H9 (cell line): ENCODE data around the gene RBM33. TPM values are rescaled to one million over a fixed set of nuclear protein-coding genes. Genes with fewer than 3 reads are reported as not detected.

Experiments used
- DNase-seq: peaks from one replicate; pipeline ENCODE4 v3.0.0-alpha.2; 2017
- H2AFZ ChIP-seq: one replicate; pipeline ENCODE4 v1.6.1; 2013; ENCODE audit warnings: mild to moderate bottlenecking, low read length, control low read depth, moderate library complexity
- H2AK5ac ChIP-seq: 2 replicates; pipeline ENCODE4 v1.6.1; 2013; ENCODE audit warnings: low read length, control low read depth, mixed read lengths; ENCODE audit not compliant: insufficient read length
- H2BK120ac ChIP-seq: one replicate; pipeline ENCODE4 v1.6.1; 2013; ENCODE audit warnings: low read depth, mild to moderate bottlenecking, low read length, control low read depth, inconsistent platforms; ENCODE audit not compliant: poor library complexity, severe bottlenecking
- H2BK12ac ChIP-seq: 2 replicates; pipeline ENCODE4 v1.6.1; 2013; ENCODE audit warnings: low read length, control low read depth, mixed read lengths, low read depth; ENCODE audit not compliant: insufficient read length
- H2BK15ac ChIP-seq: 2 replicates; pipeline ENCODE4 v1.6.1; 2013; ENCODE audit warnings: low read depth, low read length, control low read depth
- H2BK20ac ChIP-seq: one replicate; pipeline ENCODE4 v1.6.1; 2013; ENCODE audit warnings: low read depth, mild to moderate bottlenecking, low read length, control low read depth, inconsistent platforms; ENCODE audit not compliant: poor library complexity, severe bottlenecking
- H2BK5ac ChIP-seq: 2 replicates; pipeline ENCODE4 v1.6.1; 2013; ENCODE audit warnings: low read length, control low read depth, mixed read lengths; ENCODE audit not compliant: insufficient read length
- H3K14ac ChIP-seq: 2 replicates; pipeline ENCODE4 v1.6.1; 2013; ENCODE audit warnings: low read length, control low read depth; ENCODE audit not compliant: insufficient read depth
- H3K18ac ChIP-seq: 2 replicates; pipeline ENCODE4 v1.6.1; 2013; ENCODE audit warnings: low read depth, mild to moderate bottlenecking, mixed read lengths, low read length, control low read depth; ENCODE audit not compliant: insufficient read length
- H3K23ac ChIP-seq: 2 replicates; pipeline ENCODE4 v1.6.1; 2013; ENCODE audit warnings: low read length, control low read depth, mixed read lengths, low read depth; ENCODE audit not compliant: insufficient read length
- H3K23me2 ChIP-seq: 2 replicates; pipeline ENCODE4 v1.6.1; 2013; ENCODE audit warnings: low read depth, mild to moderate bottlenecking, mixed read lengths, low read length, control low read depth; ENCODE audit not compliant: insufficient read length, poor library complexity, severe bottlenecking
- H3K27ac ChIP-seq: 2 replicates; pipeline ENCODE4 v1.5.1; 2013; ENCODE audit warnings: low read length, control low read depth, mixed read lengths, low read depth; ENCODE audit not compliant: insufficient read length
- H3K27me3 ChIP-seq: 2 replicates; pipeline ENCODE4 v1.6.1; 2013; ENCODE audit warnings: low read length, control low read depth, inconsistent platforms; ENCODE audit not compliant: insufficient read depth
- H3K4ac ChIP-seq: 2 replicates; pipeline ENCODE4 v1.6.1; 2013; ENCODE audit warnings: low read depth, mild to moderate bottlenecking, control low read depth, inconsistent platforms, low read length, moderate library complexity
- H3K4me1 ChIP-seq: 2 replicates; pipeline ENCODE4 v1.6.1; 2013; ENCODE audit warnings: low read length, control low read depth, inconsistent platforms; ENCODE audit not compliant: insufficient read depth
- H3K4me2 ChIP-seq: 2 replicates; pipeline ENCODE4 v1.6.1; 2013; ENCODE audit warnings: low read length, control low read depth, mixed read lengths; ENCODE audit not compliant: insufficient read length, insufficient read depth
- H3K56ac ChIP-seq: 2 replicates; pipeline ENCODE4 v1.6.1; 2013; ENCODE audit warnings: low read depth, mild to moderate bottlenecking, mixed read lengths, low read length, control low read depth; ENCODE audit not compliant: insufficient read length
- H3K79me1 ChIP-seq: 2 replicates; pipeline ENCODE4 v1.6.1; 2013; ENCODE audit warnings: low read depth, mild to moderate bottlenecking, moderate library complexity, low read length, control low read depth, inconsistent platforms; ENCODE audit not compliant: insufficient read depth, poor library complexity, severe bottlenecking
- H3K79me2 ChIP-seq: 2 replicates; pipeline ENCODE4 v1.6.1; 2013; ENCODE audit warnings: low read length, control low read depth, inconsistent platforms; ENCODE audit not compliant: insufficient read depth
- H3K9ac ChIP-seq: 2 replicates; pipeline ENCODE4 v1.6.1; 2013; ENCODE audit warnings: low read length, control low read depth, mixed read lengths; ENCODE audit not compliant: insufficient read length; ENCODE audit errors: extremely low read depth
- H3K9me3 ChIP-seq: one replicate; pipeline ENCODE4 v1.6.1; 2013; ENCODE audit warnings: low read depth, low read length, inconsistent platforms; ENCODE audit not compliant: control insufficient read depth
- H3T11ph ChIP-seq: one replicate; pipeline ENCODE4 v1.6.1; 2013; ENCODE audit warnings: mild to moderate bottlenecking, low read length, control low read depth, inconsistent platforms
- H4K20me1 ChIP-seq: one replicate; pipeline ENCODE4 v1.6.1; 2013; ENCODE audit not compliant: control insufficient read depth, insufficient read length, insufficient read depth
- H4K5ac ChIP-seq: 2 replicates; pipeline ENCODE4 v1.6.1; 2013; ENCODE audit warnings: low read depth, mild to moderate bottlenecking, mixed read lengths, low read length, control low read depth; ENCODE audit not compliant: insufficient read length
- H4K8ac ChIP-seq: replicated peaks from 2 replicates; pipeline ENCODE4 v1.6.1; 2013; ENCODE audit warnings: low read length, control low read depth, mixed read lengths, low read depth; ENCODE audit not compliant: insufficient read length
- H4K91ac ChIP-seq: 2 replicates; pipeline ENCODE4 v1.6.1; 2013; ENCODE audit warnings: low read depth, mild to moderate bottlenecking, moderate library complexity, mixed read lengths, low read length, control low read depth; ENCODE audit not compliant: insufficient read length
- H3K27ac Mint-ChIP-seq, 3 experiments: 2 replicates in 2 of 3; 3 replicates in 1 of 3; pipeline ENCODE4 v1.8.0; 2020 to 2021; ENCODE audit warnings: mixed read lengths in 3 of 3, mild to moderate bottlenecking in 1 of 3, moderate library complexity in 1 of 3
- H3K27me3 Mint-ChIP-seq: 2 replicates; pipeline ENCODE4 v1.8.0; 2021; ENCODE audit warnings: low read depth, mild to moderate bottlenecking, moderate library complexity, mixed read lengths
- H3K36me3 Mint-ChIP-seq, 3 experiments: 2 replicates in 2 of 3; 3 replicates in 1 of 3; pipeline ENCODE4 v1.8.0; 2020 to 2021; ENCODE audit warnings: low read depth in 3 of 3, mixed read lengths in 3 of 3; ENCODE audit not compliant: insufficient read depth in 1 of 3
- H3K4me1 Mint-ChIP-seq, 2 experiments: 2 replicates each; pipeline ENCODE4 v1.8.0; 2020; ENCODE audit warnings: mixed read lengths in 2 of 2
- H3K4me3 Mint-ChIP-seq, 2 experiments: 2 replicates in 1 of 2; 3 replicates in 1 of 2; pipeline ENCODE4 v1.8.0; 2020 to 2021; ENCODE audit warnings: mild to moderate bottlenecking in 2 of 2, mixed read lengths in 2 of 2, moderate library complexity in 1 of 2
- H3K9me3 Mint-ChIP-seq, 2 experiments: 2 replicates in 1 of 2; 3 replicates in 1 of 2; pipeline ENCODE4 v1.8.0; 2020; ENCODE audit warnings: mild to moderate bottlenecking in 2 of 2, mixed read lengths in 2 of 2, moderate library complexity in 1 of 2
- WGBS: extraction: QIAGEN DNeasy Blood & Tissue Kit; methylation state at CpG from one replicate; pipeline ENCODE4 v1.1.7; 2013; ENCODE audit warnings: missing lambda C conversion rate, low lambda C conversion rate, mixed read lengths; ENCODE audit not compliant: insufficient read length; ENCODE audit errors: extremely low coverage; 5-methylcytosine and 5-hydroxymethylcytosine counted together
- total RNA-seq: library from RNA; stranded (reverse); gene quantifications from 2 replicates; pipeline ENCODE4 v1.2.1, GENCODE V29; 2021
- TF ChIP-seq, protein P1 (sequence below): fragments of 200-600 bp; sonication (generic); conservative IDR thresholded peaks from 3 replicates; pipeline ENCODE4 v1.8.0; 2021; ENCODE audit warnings: antibody characterized with exemption, mild to moderate bottlenecking

Gene RBM33
- total RNA-seq, 1 experiment from 2014 or later = 71.3 TPM

DNA sequence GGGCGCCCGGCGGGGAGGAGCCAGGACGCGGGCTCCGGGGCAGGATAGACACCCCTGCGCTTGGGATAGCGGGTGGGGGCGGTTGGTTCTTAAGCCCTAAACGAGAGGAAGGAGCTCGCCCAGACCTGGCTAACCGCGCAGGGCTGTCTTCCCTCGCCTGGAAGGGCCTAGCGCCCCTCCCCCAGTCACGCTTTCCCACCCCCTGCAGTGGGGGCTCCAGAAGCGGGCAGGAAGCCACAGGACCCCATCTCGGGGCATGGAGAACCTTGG lies 161.3 kb downstream of the RBM33 start:
- Histone ChIP-seq H3K9me3 (no peaks in the 10 kb centered on the region), H2BK12ac (no peak overlapping the region), H2AFZ (no peak overlapping the region), H3K4me1 (no peaks in the 10 kb centered on the region; the same call in 1 of the 2 replicates), H3K9ac (no peak overlapping the region), H3T11ph (no peak overlapping the region), H2BK20ac (no peak overlapping the region), H2BK5ac (no peak overlapping the region), H3K79me2 (no peaks in the 10 kb centered on the region), H2BK15ac (no peak overlapping the region), H3K56ac (no peak overlapping the region), H4K91ac (no peak overlapping the region), H3K4me2 (no peak overlapping the region), H3K79me1 (no peaks in the 10 kb centered on the region), H4K20me1 (no peaks in the 10 kb centered on the region), H2AK5ac (no peak overlapping the region), H3K27me3 (peaks cover 77% of the 10 kb centered on the region), H3K23ac (no peak overlapping the region), H3K18ac (no peak overlapping the region), H2BK120ac (no peak overlapping the region), H3K27ac (no peak overlapping the region), H3K14ac (no peak overlapping the region), H3K23me2 (peaks cover 12% of the 10 kb centered on the region), H4K8ac (no peak overlapping the region), H4K5ac (no peak overlapping the region), H3K4ac (no peak overlapping the region)
- WGBS = no CpG with 5 or more reads among the region's 18 CpGs
- Mint-ChIP-seq H3K27me3 (peaks cover 90% of the 10 kb centered on the region), H3K36me3 (peaks cover 0 to 3% (median 0%) of the 10 kb centered on the region in 3 experiments; a peak in 3 of 7 replicates), H3K9me3 (peaks cover 2 to 8% of the 10 kb centered on the region in 2 experiments; a peak in 2 of 5 replicates), H3K4me1 (peaks cover 26 to 45% of the 10 kb centered on the region in 2 experiments), H3K27ac (no peak overlapping the region), H3K4me3 (no peak overlapping the region)
- TF ChIP-seq, protein P1, sequence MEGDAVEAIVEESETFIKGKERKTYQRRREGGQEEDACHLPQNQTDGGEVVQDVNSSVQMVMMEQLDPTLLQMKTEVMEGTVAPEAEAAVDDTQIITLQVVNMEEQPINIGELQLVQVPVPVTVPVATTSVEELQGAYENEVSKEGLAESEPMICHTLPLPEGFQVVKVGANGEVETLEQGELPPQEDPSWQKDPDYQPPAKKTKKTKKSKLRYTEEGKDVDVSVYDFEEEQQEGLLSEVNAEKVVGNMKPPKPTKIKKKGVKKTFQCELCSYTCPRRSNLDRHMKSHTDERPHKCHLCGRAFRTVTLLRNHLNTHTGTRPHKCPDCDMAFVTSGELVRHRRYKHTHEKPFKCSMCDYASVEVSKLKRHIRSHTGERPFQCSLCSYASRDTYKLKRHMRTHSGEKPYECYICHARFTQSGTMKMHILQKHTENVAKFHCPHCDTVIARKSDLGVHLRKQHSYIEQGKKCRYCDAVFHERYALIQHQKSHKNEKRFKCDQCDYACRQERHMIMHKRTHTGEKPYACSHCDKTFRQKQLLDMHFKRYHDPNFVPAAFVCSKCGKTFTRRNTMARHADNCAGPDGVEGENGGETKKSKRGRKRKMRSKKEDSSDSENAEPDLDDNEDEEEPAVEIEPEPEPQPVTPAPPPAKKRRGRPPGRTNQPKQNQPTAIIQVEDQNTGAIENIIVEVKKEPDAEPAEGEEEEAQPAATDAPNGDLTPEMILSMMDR = no peak
- no peak for DNase-seq
